Stimulated activated CD4-positive, alpha-beta T cell treated with anti-CD3 and anti-CD28 coated beads, Interleukin-2, amount 100 ng/mL, for 48 hours (primary cell): ENCODE results near the gene SMYD3.

Experiments
- DNase-seq, 2 donors: peaks; one replicate each; pipeline ENCODE4 v3.0.0-alpha.2; 2020

SMYD3 gene

GRCh38 chr1:246506674-246507481 lies at the start of gene SMYD3:
Gene SMYD3, minus strand, starts transcription at chr1:246507279.
- DNase-seq: peak; percentile 64 to 68

- DNase-seq: no peak
Measured at GRCh38 chr1:246554201-246554600, 47.1 kb upstream of the SMYD3 start.

GRCh38 chr1:246552110-246552509 lies 45.0 kb upstream of the SMYD3 start:
- DNase-seq: no peak

- DNase-seq: no peak
Measured at GRCh38 chr1:246550402-246550801, 43.3 kb upstream of the SMYD3 start.

- no peak for DNase-seq
Measured at GRCh38 chr1:246549665-246550064, 42.6 kb upstream of the SMYD3 start.

GRCh38 chr1:246544001-246544400 lies 36.9 kb upstream of the SMYD3 start:
- no peak for DNase-seq

GRCh38 chr1:246540738-246541491 lies 33.8 kb upstream of the SMYD3 start:
- DNase-seq: no peak

GRCh38 chr1:246537887-246538286 lies 30.8 kb upstream of the SMYD3 start:
- DNase-seq: no peak

- no peak for DNase-seq
Measured at GRCh38 chr1:246537441-246537840, 30.4 kb upstream of the SMYD3 start.

- DNase-seq: no peak
Measured at GRCh38 chr1:246534114-246534513, 27.0 kb upstream of the SMYD3 start.

GRCh38 chr1:246533371-246533905 lies 26.4 kb upstream of the SMYD3 start:
- DNase-seq: no peak

GRCh38 chr1:246532519-246532918 lies 25.4 kb upstream of the SMYD3 start:
- no peak for DNase-seq

GRCh38 chr1:246530482-246530881 lies 23.4 kb upstream of the SMYD3 start:
- DNase-seq: no peak

- DNase-seq: no peak
Measured at GRCh38 chr1:246528933-246529731, 22.1 kb upstream of the SMYD3 start.

GRCh38 chr1:246527402-246528088 lies 20.5 kb upstream of the SMYD3 start:
- no peak for DNase-seq

GRCh38 chr1:246526915-246527314 lies 19.8 kb upstream of the SMYD3 start:
- DNase-seq: no peak

- no peak for DNase-seq
Measured at GRCh38 chr1:246526380-246526779, 19.3 kb upstream of the SMYD3 start.

GRCh38 chr1:246519514-246519913 lies 12.4 kb upstream of the SMYD3 start:
- no peak for DNase-seq

- DNase-seq: no peak
Measured at GRCh38 chr1:246518456-246519205, 11.6 kb upstream of the SMYD3 start.

GRCh38 chr1:246517391-246517790 lies 10.3 kb upstream of the SMYD3 start:
- no peak for DNase-seq

- no peak for DNase-seq
Measured at GRCh38 chr1:246516126-246516525, 9.0 kb upstream of the SMYD3 start.
